CD1c-positive myeloid dendritic cell (primary cell): ENCODE data around the gene NLRP12.
"Not testable (repeated sequence)": the region's sequence is repeated elsewhere in the genome, so short reads cannot be mapped to it uniquely, and the experiment has no call there.

Source experiments
- DNase-seq: peaks from one replicate; pipeline ENCODE4 v3.0.0-alpha.2; 2016; ENCODE audit errors: extremely low spot score

The NLRP12 gene, protein sequence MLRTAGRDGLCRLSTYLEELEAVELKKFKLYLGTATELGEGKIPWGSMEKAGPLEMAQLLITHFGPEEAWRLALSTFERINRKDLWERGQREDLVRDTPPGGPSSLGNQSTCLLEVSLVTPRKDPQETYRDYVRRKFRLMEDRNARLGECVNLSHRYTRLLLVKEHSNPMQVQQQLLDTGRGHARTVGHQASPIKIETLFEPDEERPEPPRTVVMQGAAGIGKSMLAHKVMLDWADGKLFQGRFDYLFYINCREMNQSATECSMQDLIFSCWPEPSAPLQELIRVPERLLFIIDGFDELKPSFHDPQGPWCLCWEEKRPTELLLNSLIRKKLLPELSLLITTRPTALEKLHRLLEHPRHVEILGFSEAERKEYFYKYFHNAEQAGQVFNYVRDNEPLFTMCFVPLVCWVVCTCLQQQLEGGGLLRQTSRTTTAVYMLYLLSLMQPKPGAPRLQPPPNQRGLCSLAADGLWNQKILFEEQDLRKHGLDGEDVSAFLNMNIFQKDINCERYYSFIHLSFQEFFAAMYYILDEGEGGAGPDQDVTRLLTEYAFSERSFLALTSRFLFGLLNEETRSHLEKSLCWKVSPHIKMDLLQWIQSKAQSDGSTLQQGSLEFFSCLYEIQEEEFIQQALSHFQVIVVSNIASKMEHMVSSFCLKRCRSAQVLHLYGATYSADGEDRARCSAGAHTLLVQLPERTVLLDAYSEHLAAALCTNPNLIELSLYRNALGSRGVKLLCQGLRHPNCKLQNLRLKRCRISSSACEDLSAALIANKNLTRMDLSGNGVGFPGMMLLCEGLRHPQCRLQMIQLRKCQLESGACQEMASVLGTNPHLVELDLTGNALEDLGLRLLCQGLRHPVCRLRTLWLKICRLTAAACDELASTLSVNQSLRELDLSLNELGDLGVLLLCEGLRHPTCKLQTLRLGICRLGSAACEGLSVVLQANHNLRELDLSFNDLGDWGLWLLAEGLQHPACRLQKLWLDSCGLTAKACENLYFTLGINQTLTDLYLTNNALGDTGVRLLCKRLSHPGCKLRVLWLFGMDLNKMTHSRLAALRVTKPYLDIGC

DNA sequence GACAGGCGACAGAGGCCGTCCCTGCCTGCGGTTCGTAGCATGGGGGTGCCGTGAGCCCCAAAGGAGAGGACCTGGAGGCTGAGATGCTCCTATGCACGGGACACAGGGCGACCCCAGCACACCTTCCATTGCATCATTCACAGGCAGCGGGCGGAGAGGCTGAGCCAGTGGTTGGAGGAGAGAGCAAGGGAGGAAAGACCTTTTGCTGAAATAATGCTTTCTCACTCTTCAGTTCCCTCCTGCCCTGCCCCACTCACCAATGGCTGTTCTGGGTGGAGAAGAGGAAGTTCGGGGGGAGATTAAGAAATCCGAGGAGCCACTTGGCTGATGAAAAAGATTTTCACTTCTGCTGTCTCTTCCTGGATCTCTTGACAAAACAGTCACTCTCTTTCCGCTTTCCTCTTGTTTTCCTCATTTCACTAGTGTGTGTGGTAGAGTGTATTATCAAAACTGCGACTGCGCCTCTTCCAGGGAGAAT, at the start of gene NLRP12:
Gene NLRP12 (minus strand): TSS at position 181 of the 478 bp plus-strand sequence. CDS start 140 bp downstream, at position 41.
- DNase-seq = peak; percentile 94

GRCh38 chr19:53872762-53873161, 48.6 kb upstream of the NLRP12 start:
- no peak for DNase-seq

DNA sequence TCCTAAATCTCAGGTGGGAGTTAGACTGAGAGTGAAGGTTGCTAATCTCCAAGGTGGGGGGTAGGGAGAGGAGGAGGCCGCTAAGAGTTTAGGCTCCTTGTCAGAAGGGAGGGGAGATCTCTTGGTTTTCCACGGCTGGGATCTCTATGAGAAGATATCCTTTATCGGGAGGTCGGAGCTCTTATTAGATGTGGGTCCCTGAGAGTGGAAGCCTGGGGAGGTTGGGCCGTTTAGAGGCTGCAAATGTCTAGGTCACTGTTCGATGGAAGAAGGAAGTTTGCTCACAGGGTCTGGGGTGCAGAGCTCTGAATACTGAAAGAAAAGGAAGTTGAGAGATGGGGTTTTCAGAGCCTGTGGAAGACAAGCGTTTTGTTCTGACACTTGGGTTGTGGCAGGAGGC, 47.3 kb upstream of the NLRP12 start:
- DNase-seq = peak; percentile 80

DNA sequence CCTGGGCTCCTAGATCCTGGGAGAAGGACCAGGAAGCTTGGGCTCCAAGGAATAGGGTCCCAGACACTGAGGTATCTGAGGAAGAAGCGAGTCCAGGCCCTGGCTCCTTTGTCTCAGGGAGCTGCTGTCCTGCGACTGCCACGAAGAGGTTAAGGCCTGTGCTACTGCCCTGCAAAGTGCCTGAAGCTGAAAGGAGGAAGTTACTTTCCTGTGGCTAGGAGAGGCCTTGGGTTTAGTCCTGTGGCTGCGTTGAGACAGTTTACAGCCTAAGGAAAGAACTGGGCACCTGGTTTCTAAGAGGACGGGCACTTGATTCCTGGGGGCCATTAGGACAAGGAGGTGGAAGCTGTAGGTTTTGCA, 46.4 kb upstream of the NLRP12 start:
- DNase-seq = peak; percentile 84

DNA sequence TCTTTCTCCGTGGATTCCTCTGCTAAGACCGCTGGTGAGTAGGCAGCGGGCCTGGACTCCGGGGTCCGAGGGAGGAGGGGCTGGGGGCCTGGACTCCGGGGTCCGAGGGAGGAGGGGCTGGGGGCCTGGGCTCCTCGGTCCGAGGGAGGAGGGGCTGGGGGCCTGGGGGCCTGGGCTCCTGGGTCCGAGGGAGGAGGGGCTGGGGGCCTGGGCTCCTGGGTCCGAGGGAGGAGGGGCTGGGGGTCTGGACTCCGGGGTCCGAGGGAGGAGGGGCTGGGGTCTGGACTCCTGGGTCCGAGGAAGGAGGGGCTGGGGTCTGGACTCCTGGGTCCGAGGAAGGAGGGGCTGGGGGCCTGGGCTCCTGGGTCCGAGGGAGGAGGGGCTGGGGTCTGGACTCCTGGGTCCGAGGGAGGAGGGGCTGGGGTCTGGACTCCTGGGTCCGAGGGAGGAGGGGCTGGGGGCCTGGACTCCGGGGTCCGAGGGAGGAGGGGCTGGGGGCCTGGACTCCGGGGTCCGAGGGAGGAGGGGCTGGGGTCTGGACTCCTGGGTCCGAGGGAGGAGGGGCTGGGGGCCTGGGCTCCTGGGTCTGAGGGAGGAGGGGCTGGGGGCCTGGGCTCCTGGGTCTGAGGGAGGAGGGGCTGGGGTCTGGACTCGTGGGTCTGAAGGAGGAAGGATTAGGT, 45.8 kb upstream of the NLRP12 start:
- not testable (repeated sequence) for DNase-seq

DNA sequence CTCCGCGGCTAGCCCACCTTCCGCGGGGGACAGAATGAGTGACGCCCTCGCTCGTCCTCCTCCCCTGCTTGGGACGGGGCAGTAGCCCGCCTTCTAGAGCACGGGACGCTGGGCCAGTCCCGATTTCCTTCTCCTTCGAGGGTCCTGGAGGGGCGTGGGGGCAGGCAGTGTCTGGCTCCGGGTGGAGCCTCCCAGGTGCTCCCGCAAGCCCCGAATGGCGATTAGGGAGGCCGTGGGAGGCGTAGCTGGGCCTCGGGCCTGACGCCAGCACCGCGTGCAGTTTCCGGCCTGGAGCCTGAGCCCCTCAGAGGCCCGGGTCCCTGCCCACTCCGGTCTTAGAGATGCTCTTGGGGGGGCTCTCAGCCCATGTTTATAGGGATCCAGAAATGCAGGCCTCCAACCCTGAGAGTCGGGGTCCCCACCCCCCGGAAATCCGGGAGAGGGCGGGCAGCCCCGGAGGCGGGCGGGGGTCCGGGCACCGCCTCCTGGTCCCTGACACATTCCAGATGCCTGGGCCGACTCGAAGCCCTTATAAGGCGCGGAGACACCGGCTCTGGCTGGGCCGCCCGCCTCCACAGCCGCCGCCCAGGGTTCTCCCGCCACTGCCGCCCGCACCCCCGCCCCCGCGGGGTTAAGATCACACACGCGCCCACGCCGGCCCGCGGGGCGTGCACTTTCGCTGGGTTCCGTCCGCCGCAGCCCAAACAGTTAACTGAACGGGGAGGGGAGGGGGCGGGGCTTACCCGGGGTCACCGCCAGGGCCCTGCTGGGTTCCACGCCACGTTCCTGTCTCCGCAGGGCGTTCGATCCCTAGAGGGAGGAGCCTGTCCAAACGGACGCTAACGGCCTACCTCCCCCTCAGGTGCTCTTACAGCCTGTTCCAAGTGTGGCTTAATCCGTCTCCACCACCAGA, 45.0 kb upstream of the NLRP12 start:
- peak; percentile 97 for DNase-seq

DNA sequence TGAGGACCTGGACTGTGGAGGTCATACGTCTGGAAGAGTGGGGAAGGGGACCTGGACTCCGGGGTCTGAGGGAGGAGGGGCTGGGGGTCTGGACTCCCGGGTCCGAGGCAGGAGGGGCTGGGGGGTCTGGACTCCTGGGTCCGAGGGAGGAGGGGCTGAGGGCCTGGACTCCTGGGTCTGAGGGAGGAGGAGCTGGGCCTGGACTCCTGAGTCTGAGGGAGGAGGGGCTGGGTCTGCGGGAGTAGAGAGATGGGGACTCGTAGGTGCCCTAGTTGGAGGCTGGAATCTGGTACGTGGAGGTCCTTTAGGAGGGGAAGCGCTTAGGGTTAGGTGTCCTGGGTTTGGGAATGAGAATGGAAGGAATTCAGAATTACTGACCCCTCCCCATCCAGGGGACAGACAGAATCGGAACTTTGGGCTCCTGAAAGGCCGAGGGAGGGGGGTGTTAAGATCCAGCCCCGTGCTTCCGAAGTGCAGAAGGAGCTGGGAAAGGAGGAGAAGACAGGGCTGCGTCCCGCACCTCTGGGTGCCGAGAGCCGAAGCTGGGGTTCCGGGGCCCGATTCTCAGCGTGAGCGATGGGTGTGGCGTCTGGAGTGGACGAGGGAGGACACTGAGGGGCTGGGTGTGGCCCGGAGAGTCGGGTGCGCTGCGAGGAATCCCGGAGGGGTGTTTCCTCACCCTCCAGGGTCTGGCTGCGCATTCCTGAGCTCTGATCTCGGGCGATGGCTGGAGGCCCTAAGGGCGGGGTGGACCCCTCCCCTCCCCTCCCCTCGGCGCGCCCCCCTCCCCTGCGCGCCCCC, 44.2 kb upstream of the NLRP12 start:
- DNase-seq = peak; percentile 87

GRCh38 chr19:53867225-53868090, 43.3 kb upstream of the NLRP12 start, which contains the start of gene MYADM:
MYADM (plus strand) TSS chr19:53867883; CDS start chr19:53873530, 5,647 bp downstream.
- DNase-seq = peak; percentile 100

DNA sequence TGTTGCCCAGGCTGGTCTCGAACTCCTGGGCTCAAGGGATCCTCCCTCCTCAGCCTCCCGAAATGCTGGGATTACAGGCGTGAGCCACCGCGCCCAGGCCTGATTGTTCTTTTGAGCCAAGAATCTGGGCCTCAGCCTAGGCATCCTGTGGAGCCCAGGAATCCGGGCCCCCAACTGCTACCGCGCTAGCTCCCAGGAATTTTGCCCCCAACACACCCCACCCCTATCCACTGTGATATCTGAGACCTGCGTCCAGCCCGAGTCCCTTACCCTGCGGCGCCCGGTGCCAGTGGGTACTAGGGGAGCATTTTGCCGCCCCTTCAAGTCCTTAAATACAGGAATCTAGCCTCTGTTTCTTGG, 42.7 kb upstream of the NLRP12 start:
- no peak for DNase-seq

DNA sequence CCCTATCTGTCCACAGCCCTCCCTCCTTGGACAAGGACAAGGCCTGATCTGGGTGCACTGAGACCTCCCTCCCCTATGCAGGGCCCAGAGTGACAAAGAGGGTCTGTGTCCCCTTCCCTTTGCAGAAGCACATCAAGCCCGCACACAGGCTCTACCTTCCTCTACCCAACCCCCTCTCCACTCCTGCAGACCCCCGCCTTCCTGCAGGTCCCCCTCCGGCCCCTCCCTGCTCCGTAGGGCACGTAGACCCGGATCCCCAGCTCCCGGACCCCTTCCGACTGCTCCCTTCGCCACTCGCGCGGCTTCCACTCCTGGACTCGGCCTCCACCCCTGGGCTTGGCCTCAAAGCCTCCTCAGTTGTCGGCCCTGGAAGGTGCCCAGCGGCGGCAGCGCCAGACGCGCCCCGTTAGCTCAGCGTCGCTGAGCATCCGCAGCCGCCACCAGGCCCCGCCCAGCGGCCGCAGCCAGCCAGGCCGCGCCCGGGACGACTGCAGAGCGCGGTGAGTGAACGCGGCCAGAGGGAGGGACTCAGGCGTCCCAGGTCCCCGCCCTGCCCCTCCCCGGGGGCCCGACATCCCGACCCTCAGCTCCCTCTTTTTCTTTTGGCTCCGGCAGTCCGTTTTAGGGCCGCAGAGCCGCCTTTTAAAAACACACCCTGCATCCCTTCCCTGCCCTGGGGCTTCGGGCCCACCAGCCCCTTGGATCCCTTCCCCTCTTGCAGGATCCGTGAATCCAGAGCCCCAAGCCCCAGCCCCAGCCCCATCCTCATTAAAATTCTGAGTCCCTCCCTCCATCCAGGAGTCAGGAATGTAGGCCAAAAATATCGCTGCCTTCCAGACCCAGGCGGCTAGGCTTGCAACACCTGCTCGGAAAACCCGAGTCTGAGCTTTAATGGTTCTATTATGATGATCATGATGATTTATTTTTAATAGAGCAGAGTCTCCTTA, 42.1 kb upstream of the NLRP12 start:
- DNase-seq = peak; percentile 83

- no peak for DNase-seq
These were observed 41.4 kb upstream of the NLRP12 start for GRCh38 chr19:53865523-53865917.

DNA sequence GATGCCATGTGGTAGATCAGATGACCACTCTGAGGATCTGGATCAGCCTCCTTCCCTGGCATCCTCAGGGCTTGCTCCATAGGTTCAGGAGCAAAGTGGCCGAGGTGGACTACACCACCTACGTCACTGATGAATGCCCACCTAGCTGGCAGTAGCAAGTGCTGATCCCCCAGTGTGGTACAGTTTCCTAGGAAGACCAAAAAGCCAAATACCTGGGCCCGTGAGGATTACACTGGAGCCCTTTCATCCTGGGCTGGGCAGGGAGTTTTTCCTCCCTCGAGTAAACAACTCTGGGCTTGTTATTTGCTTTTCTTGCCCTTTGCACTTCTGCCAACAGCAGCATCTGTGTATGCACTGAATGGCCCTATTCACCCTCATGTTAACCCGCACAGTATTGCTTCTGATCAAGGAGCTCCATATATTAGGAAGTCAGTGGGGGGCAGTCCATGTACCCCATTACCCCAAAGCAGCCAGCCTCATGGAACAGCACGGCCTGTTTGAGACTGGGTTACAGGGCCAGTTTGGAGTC, 40.3 kb upstream of the NLRP12 start:
- DNase-seq = no peak

- DNase-seq = no peak
These were observed 29.6 kb upstream of the NLRP12 start for GRCh38 chr19:53853707-53854106.

- DNase-seq = peak; percentile 88
These were observed 25.1 kb upstream of the NLRP12 start for GRCh38 chr19:53849237-53849676.

DNA sequence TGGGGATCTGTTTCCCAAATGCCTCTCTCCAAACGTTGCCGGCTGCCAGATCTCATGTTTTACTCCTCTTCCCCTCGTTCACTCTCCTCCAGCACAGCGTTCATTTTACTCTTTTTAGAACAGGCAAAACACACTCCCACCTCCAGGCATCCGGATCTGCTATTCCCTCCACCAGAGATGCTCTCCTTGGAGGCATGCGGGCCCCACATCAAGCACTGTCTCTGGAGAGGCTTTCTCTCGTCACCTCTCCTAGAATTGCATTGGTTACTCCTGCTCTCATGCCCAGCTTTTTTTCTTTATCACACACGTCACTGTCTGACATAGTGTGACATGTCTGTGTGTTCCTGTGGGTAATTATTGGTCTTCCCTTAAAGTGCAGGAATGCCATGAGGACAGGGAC, 23.4 kb upstream of the NLRP12 start:
- no peak for DNase-seq

- DNase-seq = peak; percentile 93
These were observed 20.7 kb upstream of the NLRP12 start for GRCh38 chr19:53844849-53845246.

DNA sequence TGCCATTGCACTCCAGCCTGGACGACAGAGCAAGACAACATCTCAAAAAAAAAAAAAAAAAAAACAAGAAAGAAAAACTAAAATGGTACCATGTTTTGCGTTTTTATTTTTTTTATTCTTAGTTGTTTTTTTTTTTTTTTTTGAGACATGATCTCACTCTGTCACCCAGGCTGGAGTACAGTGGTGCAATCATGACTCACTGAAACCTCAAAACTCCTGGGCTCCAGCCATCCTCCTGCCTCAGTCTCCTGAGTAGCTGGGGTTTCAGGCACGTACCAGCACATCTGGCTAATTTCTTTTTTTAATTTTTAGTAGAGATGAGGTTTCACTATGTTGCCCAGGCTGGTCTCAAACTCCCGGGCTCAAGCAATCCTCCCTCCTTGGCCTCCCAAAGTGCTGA, 16.8 kb upstream of the NLRP12 start:
- DNase-seq = peak; percentile 70
